NCI-H82 treated with DMSO at 0.1 percent for 48 hours (cell line): Measurements from ENCODE around the gene SV2C.
"Not testable (repeated sequence)": the region's sequence is repeated elsewhere in the genome, so short reads cannot be mapped to it uniquely, and the experiment has no call there.

Experiments used
- DNase-seq: peaks from one replicate; lab custom pipeline; 2025; ENCODE audit not compliant: unreplicated experiment; lab: John Stamatoyannopoulos, UW

Gene SV2C

GRCh38 chr5:76197726-76198125 lies 114.5 kb downstream of the SV2C start:
- DNase-seq, result no peak

- DNase-seq, result no peak
Observed at GRCh38 chr5:76199336-76200318, 116.4 kb downstream of the SV2C start.

DNA sequence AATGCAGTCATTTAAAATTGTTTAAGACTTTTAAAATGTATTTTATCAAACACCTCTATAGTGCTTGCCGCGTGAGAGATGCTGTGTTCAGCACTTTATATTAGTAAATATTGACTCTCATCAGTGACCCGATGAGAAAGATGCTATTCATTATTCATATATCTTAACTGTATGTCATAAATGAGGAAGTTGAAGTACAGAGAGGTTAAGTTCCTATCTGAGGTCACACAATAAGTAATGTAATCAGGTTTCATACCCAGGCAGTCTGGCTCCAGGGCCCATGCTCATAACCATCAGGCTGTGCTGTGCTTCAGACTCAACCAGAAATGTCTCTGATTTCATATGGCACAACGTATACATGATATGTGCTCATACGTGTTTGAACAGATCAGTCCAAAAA lies 119.0 kb downstream of the SV2C start:
- DNase-seq, result no peak

- peak; percentile 64 for DNase-seq
Observed at GRCh38 chr5:76204191-76204590, 121.0 kb downstream of the SV2C start.

GRCh38 chr5:76204713-76205112 lies 121.5 kb downstream of the SV2C start:
- peak; percentile 60 for DNase-seq

GRCh38 chr5:76207120-76207519 lies 123.9 kb downstream of the SV2C start:
- DNase-seq, result no peak

GRCh38 chr5:76209297-76209696 lies 126.1 kb downstream of the SV2C start:
- no peak for DNase-seq

GRCh38 chr5:76210946-76211345 lies 127.8 kb downstream of the SV2C start:
- DNase-seq, result no peak

- no peak for DNase-seq
Observed at GRCh38 chr5:76213858-76214257, 130.7 kb downstream of the SV2C start.

DNA sequence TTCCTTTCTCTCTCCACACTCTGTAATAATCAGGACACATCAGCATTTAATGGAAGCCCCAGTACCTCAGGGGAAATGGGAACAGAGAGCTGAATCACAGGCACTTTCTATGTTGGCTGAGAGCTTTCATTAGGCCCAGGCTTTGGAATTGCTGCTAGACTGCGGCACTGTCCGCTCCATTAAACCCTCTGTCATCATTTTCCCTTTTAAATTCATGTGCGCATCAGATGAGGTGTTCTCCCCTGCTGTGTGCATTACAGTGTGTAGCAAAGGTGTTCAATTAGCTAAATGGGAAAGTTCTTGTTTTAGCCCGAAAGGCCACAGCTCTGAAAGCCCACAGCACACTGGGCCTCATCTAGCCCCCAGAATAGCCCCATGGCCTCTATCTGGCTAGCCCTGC lies 133.6 kb downstream of the SV2C start:
- DNase-seq, result no peak

GRCh38 chr5:76219636-76220035 lies 136.5 kb downstream of the SV2C start:
- no peak for DNase-seq

DNA sequence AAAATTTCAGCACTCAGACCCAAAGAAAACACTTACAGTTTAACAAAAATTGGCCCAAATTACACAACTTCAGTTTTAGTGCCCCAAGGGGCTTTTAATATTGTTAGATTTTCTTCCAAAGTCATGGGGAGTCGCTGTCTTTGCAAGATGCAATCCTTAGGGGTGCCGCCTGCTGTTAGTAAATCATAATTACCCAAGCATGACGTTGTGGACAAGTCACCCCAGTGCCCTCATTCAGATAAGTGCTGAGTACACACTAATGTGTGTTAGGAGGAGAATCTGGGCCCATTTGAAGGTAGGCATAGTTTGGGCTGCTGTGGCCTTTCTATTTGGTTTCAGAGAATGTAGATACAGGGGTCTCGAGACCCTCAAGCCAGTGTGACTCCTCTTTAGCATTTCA lies 138.1 kb downstream of the SV2C start:
- no peak for DNase-seq

GRCh38 chr5:76222318-76222717 lies 139.1 kb downstream of the SV2C start:
- DNase-seq, result no peak

DNA sequence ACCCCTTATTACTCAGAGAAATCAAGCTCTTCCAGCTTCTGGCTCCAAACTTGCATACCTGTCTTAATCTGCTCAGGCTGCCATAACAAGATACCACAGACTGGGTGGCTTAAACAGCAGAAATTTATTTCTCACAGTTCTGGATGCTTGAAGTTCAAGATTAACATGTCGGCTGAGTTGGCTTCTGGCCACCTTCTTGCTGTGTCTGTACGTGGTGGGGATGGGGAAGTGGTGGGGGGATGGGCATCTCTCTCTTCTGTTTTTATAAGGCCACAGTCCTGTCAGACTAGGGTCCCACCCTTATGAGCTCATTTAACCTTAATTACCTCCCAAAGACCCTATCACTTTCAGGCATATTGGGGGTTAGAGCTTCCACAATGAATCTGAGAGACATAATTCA lies 140.5 kb downstream of the SV2C start:
- no peak for DNase-seq

DNA sequence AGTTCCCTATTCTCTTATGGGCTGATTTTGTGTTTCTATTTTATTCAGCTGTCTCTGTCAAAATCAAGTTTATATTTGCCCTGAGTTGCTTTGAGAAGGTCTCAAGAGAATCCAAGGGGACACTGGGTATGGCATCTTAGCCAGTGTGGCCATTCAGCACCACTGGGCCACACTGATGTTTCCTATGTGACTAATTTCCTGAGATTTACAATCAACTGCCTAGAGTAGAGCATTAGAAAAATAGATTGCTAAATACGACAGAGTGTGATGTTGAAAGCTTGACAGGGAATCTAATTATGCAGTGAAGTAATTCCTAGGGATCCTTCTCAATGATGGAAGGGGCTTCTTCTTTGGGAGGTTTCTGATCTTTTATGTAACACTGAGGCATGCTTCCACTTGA lies 141.7 kb downstream of the SV2C start:
- DNase-seq, result no peak

DNA sequence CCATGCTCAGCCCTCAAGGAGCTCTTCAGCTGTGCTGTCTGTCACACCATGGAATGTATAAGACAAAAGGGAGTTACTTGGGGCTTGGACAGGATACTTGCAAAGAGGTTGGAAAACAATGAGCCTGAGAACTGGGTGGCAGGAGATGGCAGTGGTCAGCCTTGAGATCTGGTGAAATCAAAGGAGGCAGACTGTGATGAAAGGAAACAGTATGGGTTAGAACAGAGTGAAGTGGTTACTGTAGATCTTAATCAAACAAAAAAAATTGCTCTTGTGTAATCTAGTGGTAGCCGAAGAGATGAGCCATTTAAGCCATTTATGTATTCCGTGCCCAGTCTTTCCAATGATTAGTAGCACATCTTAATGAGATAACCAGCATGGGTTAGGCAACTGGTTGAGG lies 142.2 kb downstream of the SV2C start:
- DNase-seq, result no peak

GRCh38 chr5:76229900-76230299 lies 146.7 kb downstream of the SV2C start:
- no peak for DNase-seq

- DNase-seq, result no peak
Observed at GRCh38 chr5:76230711-76231285, 147.6 kb downstream of the SV2C start.

DNA sequence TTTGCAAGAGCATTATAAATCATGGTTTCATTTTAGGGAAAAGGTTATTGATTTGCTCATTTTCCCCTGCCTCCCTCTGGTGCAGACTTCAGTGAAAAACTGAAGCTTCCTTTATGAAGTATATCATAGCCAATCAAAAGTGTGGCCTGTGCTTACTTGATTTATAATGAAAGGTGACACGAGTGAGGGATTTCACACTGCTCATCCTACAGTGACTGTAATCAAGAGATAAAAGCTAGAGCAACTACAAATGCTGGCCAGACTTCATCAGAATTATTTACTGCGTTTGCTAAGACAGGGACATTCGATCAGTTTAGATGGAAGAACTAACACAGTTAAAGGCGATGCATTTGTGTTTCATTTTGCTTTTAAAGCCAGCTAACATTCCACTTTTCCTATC lies 151.5 kb downstream of the SV2C start:
- DNase-seq, result no peak

- no peak for DNase-seq
Observed at GRCh38 chr5:76236684-76237083, 153.5 kb downstream of the SV2C start.

DNA sequence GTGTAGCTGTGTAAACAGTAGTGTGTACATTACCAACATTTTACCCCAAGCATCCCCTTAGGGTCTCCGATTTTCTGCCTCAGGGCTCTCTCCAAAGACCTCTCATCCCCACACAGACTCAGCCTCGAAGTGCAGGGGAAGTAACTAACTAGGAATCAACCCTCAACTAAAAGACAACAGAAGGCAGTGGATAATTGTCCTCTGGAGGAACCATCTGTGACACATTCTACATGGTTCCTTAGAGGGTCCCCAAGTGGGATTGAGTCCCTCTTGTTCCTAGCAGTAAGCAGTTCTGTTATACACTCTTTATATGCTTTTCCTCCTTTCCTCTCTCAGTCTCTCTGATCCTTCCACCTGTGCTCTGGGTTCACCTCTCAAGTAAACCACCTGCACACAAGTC lies 157.2 kb downstream of the SV2C start:
- DNase-seq, result no peak

DNA sequence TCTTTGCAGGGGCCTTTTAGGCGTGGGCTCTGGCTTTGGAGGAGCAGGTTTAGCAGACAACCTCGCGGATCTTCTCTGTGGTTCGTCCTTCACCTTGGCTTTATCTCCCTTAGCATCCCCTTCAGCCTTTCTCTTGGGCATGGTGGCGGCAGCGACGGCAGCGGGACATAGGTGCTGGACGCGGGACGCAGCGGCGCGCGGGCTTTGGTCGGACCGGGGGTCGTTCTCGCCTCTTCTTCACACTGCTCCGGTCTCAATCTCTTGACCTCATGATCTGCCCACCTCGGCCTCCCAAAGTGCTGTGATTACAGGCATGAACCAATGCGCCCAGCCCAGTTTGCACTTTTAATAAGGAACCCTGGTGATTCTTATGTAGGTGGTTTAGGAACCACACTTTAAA lies 159.0 kb downstream of the SV2C start:
- DNase-seq, result not testable (repeated sequence)

- DNase-seq, result peak; percentile 39
Observed at GRCh38 chr5:76245590-76245989, 162.4 kb downstream of the SV2C start.
